Activated naive CD8-positive, alpha-beta T cell treated with anti-CD3 and anti-CD28 coated beads, Interleukin-2, amount 10 ng/mL, durations not matched to agents 7 days and 5 days (primary cell): ENCODE data around the gene CDC6. TPM values are rescaled to one million over a fixed set of nuclear protein-coding genes. Genes with fewer than 3 reads are reported as not detected.

ENCODE experiments used
- ATAC-seq: fragments of 150-1000 bp; cut with Tn5 transposase; one replicate; pipeline ENCODE4 v1.10.0; 2021; ENCODE audit warnings: low read depth, moderate library complexity
- POLR2A ChIA-PET: fragments of 350-600 bp; sonication (Branson Sonifier 250); formaldehyde crosslinking; loops from one replicate; lab custom pipeline; 2021; ENCODE audit warnings: antibody characterized with exemption; lab: Charles Lee
- DNase-seq: peaks from one replicate; pipeline ENCODE4 v3.0.0; 2021
- H3K27ac Mint-ChIP-seq: one replicate; pipeline ENCODE4 v1.8.0; 2022; ENCODE audit warnings: mild to moderate bottlenecking, mixed read lengths
- H3K27me3 Mint-ChIP-seq: one replicate; pipeline ENCODE4 v1.8.0; 2022; ENCODE audit warnings: mild to moderate bottlenecking, moderate library complexity, mixed read lengths
- H3K36me3 Mint-ChIP-seq: one replicate; pipeline ENCODE4 v1.8.0; 2021; ENCODE audit warnings: mild to moderate bottlenecking, mixed read lengths
- H3K4me1 Mint-ChIP-seq: one replicate; pipeline ENCODE4 v1.8.0; 2021; ENCODE audit warnings: mixed read lengths
- H3K4me3 Mint-ChIP-seq: one replicate; pipeline ENCODE4 v1.8.0; 2022; ENCODE audit warnings: mild to moderate bottlenecking, moderate library complexity, mixed read lengths
- H3K9me3 Mint-ChIP-seq: one replicate; pipeline ENCODE4 v1.8.0; 2021; ENCODE audit warnings: mixed read lengths
- total RNA-seq, 2 experiments: library from RNA; stranded (reverse); gene quantifications; one replicate each; pipeline ENCODE4 v1.2.3, GENCODE V29; 2021

CDC6 gene
- total RNA-seq, 2 experiments from 2014 or later = 67.9 to 75.2 TPM

DNA sequence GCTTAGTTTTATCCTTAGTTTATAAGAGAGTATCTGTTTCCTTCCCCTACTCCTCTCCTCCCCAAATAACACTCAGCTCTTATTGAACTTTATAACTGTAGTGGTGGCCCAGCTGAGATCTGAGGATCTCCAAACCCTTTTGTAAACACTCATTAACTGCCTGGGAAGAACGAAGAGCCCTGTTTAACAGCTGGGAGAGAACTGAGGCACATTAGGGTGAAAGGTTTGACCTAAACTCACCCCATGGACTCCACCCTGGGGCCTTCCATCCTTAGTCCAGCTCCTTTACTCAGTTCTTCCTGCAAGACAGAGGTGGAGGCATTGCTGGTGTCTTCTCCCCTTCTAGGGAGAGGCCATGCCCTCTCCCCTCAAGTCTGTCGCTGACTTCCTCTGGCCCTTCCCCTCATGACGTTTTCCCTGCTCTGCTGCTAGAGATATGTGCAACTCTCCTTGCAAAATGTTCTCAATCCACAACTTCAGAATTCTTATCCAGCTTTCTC lies 20.1 kb downstream of the CDC6 start:
- no peak for ATAC-seq
- no peak for DNase-seq
- POLR2A ChIA-PET = interaction anchor here (0.6 to 8.2 kb wide), 14 partner anchors 10 to 1382 kb away, joined by 3 to 79 read pairs (median 4); partner anchors contain the start of gene CDC6
- H3K4me3 Mint-ChIP-seq = no peak overlapping the region
- H3K36me3 Mint-ChIP-seq = peaks cover 10% of the 10 kb centered on the region
- peaks cover 46% of the 10 kb centered on the region for H3K4me1 Mint-ChIP-seq
- H3K9me3 Mint-ChIP-seq = no peaks in the 10 kb centered on the region
- no peak overlapping the region for H3K27ac Mint-ChIP-seq
- no peaks in the 10 kb centered on the region for H3K27me3 Mint-ChIP-seq

- H3K27me3 Mint-ChIP-seq = no peaks in the 10 kb centered on the region
- H3K4me1 Mint-ChIP-seq = peaks cover 49% of the 10 kb centered on the region
- H3K9me3 Mint-ChIP-seq = no peaks in the 10 kb centered on the region
- H3K27ac Mint-ChIP-seq = no peak within 1 kb of the TSS
- no peak within 1 kb of the TSS for H3K4me3 Mint-ChIP-seq
- H3K36me3 Mint-ChIP-seq = no peaks in the 10 kb centered on the region
- ATAC-seq = peak; percentile 31
- POLR2A ChIA-PET = interaction anchor here (0.7 to 8.2 kb wide), 9 partner anchors 12 to 134 kb away, joined by 3 to 79 read pairs (median 4); no protein-coding TSS in a partner anchor
- peak; percentile 42 for DNase-seq
Measured at GRCh38 chr17:40309031-40309948, 21.6 kb downstream of the CDC6 start, which contains the start of gene RARA. RARA (plus strand) TSS chr17:40309180; CDS start chr17:40331219, 22,039 bp downstream.

DNA sequence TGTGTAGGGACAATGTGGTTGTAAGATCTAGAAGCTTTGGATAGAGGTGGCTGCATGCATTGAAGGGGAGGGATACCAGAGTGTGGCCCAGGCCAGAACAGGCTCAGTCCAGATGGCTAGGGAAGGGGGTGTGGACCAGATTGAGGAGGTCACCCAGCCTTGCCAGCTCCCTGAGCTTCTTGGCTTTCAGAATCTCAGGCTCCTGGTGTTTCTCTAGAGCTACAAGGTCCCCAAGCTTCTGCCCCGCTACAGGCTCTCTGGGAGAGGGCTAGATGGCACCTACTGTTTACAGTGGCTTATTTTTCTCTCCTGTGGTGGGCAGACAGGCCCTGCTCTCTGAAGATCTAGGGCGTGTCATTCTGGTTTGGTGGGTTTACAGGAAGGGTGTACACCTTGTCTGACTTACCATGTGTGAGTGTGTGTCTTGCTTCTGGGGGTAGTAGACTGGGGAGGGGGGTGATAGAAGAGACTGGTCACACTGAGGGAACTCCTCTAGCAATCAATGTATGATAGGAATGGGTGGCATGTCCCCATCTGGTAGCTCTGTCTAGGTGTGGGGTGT lies 22.4 kb downstream of the CDC6 start:
- Mint-ChIP-seq H3K4me1 (peaks cover 55% of the 10 kb centered on the region), H3K4me3 (peak overlapping the region; percentile 6), H3K27me3 (no peaks in the 10 kb centered on the region), H3K27ac (no peak overlapping the region), H3K36me3 (no peaks in the 10 kb centered on the region), H3K9me3 (no peaks in the 10 kb centered on the region)
- POLR2A ChIA-PET = interaction anchor here (0.8 to 8.2 kb wide), 5 partner anchors 11 to 38 kb away, joined by 4 to 79 read pairs (median 4); no protein-coding TSS in a partner anchor
- no peak for DNase-seq
- no peak for ATAC-seq

- Mint-ChIP-seq H3K27me3 (no peaks in the 10 kb centered on the region), H3K4me1 (peaks cover 61% of the 10 kb centered on the region), H3K4me3 (no peak overlapping the region), H3K36me3 (no peaks in the 10 kb centered on the region), H3K9me3 (no peaks in the 10 kb centered on the region), H3K27ac (peak overlapping the region; percentile 13)
- ATAC-seq = no peak
- POLR2A ChIA-PET = interaction anchor here (0.6 kb wide), 1 partner anchor 34 kb away, joined by 3 read pairs; no protein-coding TSS in a partner anchor
- no peak for DNase-seq
Measured at GRCh38 chr17:40310882-40311391, 23.3 kb downstream of the CDC6 start.

DNA sequence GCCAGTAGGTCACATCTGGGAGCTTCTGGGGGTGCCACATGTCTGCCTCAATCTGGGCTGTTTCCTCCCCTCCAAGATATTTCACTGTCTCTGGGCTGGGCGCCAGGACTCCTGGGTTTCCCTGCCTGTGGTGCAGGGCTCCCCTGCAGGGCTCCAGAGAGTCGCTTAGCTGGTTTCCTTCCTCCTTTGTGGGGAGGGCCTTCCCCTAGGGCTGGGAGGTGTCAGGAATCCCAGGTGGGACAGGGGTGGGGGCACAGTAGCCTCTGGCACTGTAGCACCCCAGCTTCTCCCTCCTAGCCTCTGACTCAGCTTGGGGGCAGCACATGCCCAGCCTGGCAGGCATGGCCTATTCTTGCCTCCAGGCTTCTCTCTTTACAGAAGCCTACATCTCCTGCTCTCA lies 23.9 kb downstream of the CDC6 start:
- no peaks in the 10 kb centered on the region for H3K36me3 Mint-ChIP-seq
- POLR2A ChIA-PET = no interaction called here
- H3K27me3 Mint-ChIP-seq = no peaks in the 10 kb centered on the region
- peak; percentile 34 for DNase-seq
- no peak for ATAC-seq
- H3K9me3 Mint-ChIP-seq = no peaks in the 10 kb centered on the region
- peak overlapping the region; percentile 31 for H3K4me3 Mint-ChIP-seq
- H3K27ac Mint-ChIP-seq = peak overlapping the region; percentile 13
- peaks cover 63% of the 10 kb centered on the region for H3K4me1 Mint-ChIP-seq

- no peak for ATAC-seq
- Mint-ChIP-seq H3K36me3 (no peaks in the 10 kb centered on the region), H3K27ac (peak overlapping the region; percentile 15), H3K27me3 (no peaks in the 10 kb centered on the region), H3K4me3 (no peak overlapping the region), H3K9me3 (no peaks in the 10 kb centered on the region), H3K4me1 (peaks cover 64% of the 10 kb centered on the region)
- POLR2A ChIA-PET = interaction anchor here (0.7 kb wide), 1 partner anchor 11 kb away, joined by 3 read pairs; no protein-coding TSS in a partner anchor
- no peak for DNase-seq
Measured at GRCh38 chr17:40312131-40312731, 24.6 kb downstream of the CDC6 start.

DNA sequence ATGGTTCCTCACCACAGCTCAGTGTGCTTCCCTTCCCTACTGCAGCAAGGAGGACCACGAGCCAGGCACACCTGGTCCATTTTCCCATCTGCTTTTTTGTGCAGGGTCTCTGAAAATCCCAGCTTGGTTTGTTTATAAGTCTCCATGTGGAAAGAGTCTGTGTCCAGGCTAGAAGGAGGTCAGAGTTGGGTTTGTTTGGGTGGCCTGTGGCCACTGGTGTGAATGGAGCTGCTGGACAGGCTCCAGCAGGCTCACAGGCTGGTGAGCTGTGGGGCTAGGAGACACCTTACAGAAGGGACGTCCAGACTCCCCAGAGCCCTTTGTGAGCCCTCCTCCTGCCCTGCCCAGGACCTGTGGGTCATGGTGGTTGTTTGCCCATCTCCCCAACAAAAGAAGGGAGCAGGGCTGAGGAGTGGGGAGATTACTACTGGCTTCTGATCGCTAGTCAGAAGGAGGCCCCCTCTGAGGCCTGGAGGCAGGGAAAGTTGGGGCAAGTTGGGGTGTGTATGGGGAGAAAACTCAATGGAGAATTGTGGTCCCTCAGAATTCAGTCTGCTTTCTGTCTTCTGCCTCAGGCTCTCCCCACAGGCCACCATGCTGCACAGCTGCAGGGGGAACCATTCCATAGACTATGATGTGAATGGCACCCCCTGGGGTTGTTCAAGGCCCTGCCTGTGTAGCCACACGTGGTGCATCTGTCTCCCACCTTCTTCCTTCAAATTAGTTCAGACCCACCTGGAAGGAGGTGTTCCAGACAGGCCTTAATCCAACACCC lies 25.4 kb downstream of the CDC6 start:
- H3K4me3 Mint-ChIP-seq = no peak overlapping the region
- peaks cover 71% of the 10 kb centered on the region for H3K4me1 Mint-ChIP-seq
- DNase-seq (no peak), ATAC-seq (no peak)
- H3K36me3 Mint-ChIP-seq = no peaks in the 10 kb centered on the region
- peak overlapping the region; percentile 57 for H3K27ac Mint-ChIP-seq
- POLR2A ChIA-PET = interaction anchor here (0.7 to 1.4 kb wide), 3 partner anchors 10 to 175 kb away, joined by 3 read pairs; no protein-coding TSS in a partner anchor
- no peaks in the 10 kb centered on the region for H3K27me3 Mint-ChIP-seq
- no peaks in the 10 kb centered on the region for H3K9me3 Mint-ChIP-seq

DNA sequence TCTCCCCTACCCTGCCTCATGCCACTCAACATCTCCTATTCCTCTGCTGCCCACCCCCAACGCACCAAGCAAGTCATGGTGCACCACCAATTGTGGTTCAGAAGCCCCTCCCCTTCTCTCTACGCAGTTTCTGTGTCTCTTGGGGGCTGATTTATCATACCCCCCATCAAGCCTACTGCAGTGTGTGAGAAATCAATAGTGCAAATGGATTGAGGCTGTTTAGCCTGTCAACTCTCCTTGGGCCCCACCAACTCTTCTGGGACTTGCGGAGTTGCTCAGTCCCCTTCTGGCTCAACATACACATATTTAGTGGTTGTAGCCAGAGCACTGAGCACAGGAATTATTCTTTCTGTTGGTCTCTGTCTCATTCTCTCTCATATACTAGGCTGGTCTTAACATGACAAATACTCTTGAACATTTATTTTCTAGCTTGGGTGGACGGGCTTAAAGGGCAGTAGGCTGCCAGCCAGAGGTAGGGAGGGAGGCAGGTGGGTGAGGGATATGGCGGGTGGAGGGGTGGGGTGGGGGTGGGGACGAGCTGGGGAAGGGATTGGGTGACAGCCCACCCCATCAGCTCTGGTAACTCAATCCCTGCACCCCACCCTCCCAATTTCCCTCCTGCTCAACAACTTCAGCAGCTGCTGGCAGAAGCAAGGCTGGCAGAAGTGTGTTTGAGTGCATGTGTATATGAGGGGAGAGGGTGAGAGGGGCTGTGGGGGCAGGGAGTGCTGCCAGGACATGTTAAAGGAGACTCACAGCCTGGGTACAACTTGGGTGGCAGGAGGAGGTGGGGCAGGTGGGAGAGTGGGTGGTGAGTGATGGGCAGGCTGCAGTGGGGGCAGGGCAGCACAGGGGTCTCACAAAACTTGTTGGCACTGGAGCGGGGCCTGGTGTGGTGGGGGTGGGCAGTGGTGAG lies 26.2 kb downstream of the CDC6 start:
- Mint-ChIP-seq H3K27ac (peak overlapping the region; percentile 57), H3K27me3 (no peaks in the 10 kb centered on the region), H3K36me3 (peaks cover 2% of the 10 kb centered on the region), H3K4me3 (no peak overlapping the region), H3K4me1 (peaks cover 73% of the 10 kb centered on the region), H3K9me3 (no peaks in the 10 kb centered on the region)
- POLR2A ChIA-PET = interaction anchor here (0.7 to 1.4 kb wide), 3 partner anchors 9 to 174 kb away, joined by 3 read pairs; no protein-coding TSS in a partner anchor
- no peak for DNase-seq
- no peak for ATAC-seq

GRCh38 chr17:40314584-40314956 lies 26.9 kb downstream of the CDC6 start:
- H3K4me3 Mint-ChIP-seq = no peak overlapping the region
- H3K27ac Mint-ChIP-seq = no peak overlapping the region
- POLR2A ChIA-PET = interaction anchor here (1.1 to 1.9 kb wide), 4 partner anchors 8 to 173 kb away, joined by 3 to 7 read pairs (median 4); no protein-coding TSS in a partner anchor
- H3K4me1 Mint-ChIP-seq = peaks cover 69% of the 10 kb centered on the region
- H3K9me3 Mint-ChIP-seq = no peaks in the 10 kb centered on the region
- ATAC-seq (no peak), DNase-seq (peak; percentile 53)
- no peaks in the 10 kb centered on the region for H3K27me3 Mint-ChIP-seq
- peaks cover 3% of the 10 kb centered on the region for H3K36me3 Mint-ChIP-seq

GRCh38 chr17:40315206-40315605 lies 27.5 kb downstream of the CDC6 start:
- ATAC-seq = no peak
- H3K4me1 Mint-ChIP-seq = peaks cover 71% of the 10 kb centered on the region
- no peak for DNase-seq
- peaks cover 10% of the 10 kb centered on the region for H3K36me3 Mint-ChIP-seq
- H3K27me3 Mint-ChIP-seq = no peaks in the 10 kb centered on the region
- no peak overlapping the region for H3K4me3 Mint-ChIP-seq
- H3K27ac Mint-ChIP-seq = peak overlapping the region; percentile 82
- H3K9me3 Mint-ChIP-seq = no peaks in the 10 kb centered on the region
- POLR2A ChIA-PET = interaction anchor here (1.1 to 1.9 kb wide), 6 partner anchors 12 to 28 kb away, joined by 3 to 7 read pairs (median 4); partner anchors contain the start of gene CDC6
